HFFc6 (cell line): ENCODE data around the gene ERBB4. TPM values are rescaled to one million over a fixed set of nuclear protein-coding genes. Genes with fewer than 3 reads are reported as not detected.

ENCODE experiments used
- DNase-seq: peaks from one replicate; pipeline ENCODE4 v3.0.0-alpha.2; 2018
- H3K27ac Mint-ChIP-seq: 2 replicates; pipeline ENCODE4 v1.8.0; 2020; ENCODE audit warnings: mild to moderate bottlenecking, mixed read lengths
- H3K27me3 Mint-ChIP-seq: 2 replicates; pipeline ENCODE4 v1.8.0; 2021; ENCODE audit warnings: mild to moderate bottlenecking, moderate library complexity, mixed read lengths; ENCODE audit not compliant: insufficient read depth
- H3K36me3 Mint-ChIP-seq: 2 replicates; pipeline ENCODE4 v1.8.0; 2021; ENCODE audit warnings: low read depth, mixed read lengths
- H3K4me1 Mint-ChIP-seq: 2 replicates; pipeline ENCODE4 v1.8.0; 2020; ENCODE audit warnings: low read depth, mixed read lengths
- H3K4me3 Mint-ChIP-seq: 2 replicates; pipeline ENCODE4 v1.8.0; 2020; ENCODE audit warnings: mild to moderate bottlenecking, moderate library complexity, mixed read lengths
- H3K9me3 Mint-ChIP-seq: 2 replicates; pipeline ENCODE4 v1.8.0; 2020; ENCODE audit warnings: mild to moderate bottlenecking, mixed read lengths
- CTCF ChIP-seq: fragments of 200-600 bp; sonication (generic); IDR thresholded peaks from 2 replicates; pipeline ENCODE4 v1.5.0; 2021; ENCODE audit warnings: antibody characterized with exemption, mild to moderate bottlenecking
- total RNA-seq, 6 experiments: library from RNA; stranded (reverse); fragmentation: NEBNext Ultra II Directional; extraction: Animal tissue kit (Norgen Biotek cat#: 25700); gene quantifications; 2 replicates in 1 of 6; 3 replicates in 5 of 6; pipeline ENCODE4 v1.2.3, GENCODE V29; 2021

The ERBB4 gene
- total RNA-seq, 6 experiments from 2014 or later: not detected

DNA sequence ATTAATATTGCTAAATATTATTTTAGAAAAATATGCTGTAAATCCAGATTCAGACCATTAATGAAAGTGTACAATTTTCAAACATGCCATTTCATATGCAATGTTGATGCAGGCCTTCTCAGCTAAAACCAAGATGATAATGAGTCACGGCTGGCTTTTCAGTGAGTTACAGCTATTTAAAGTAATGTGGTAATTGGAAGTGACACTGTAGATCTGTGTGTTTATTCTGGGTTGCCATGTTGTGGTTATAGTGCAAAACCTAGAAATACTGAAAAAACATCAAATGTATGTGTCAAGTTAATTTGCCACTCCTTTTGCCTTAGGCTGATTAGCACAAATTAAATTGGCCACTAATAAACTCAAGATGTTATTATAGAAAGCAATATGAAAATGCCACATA, 506.6 kb downstream of the ERBB4 start:
- no peak overlapping the region for H3K27ac Mint-ChIP-seq
- H3K36me3 Mint-ChIP-seq: peaks cover 6% of the 10 kb centered on the region; the same call in 1 of the 2 replicates
- H3K4me3 Mint-ChIP-seq: no peak overlapping the region
- H3K9me3 Mint-ChIP-seq: no peaks in the 10 kb centered on the region
- peaks cover 10% of the 10 kb centered on the region for H3K27me3 Mint-ChIP-seq
- no peak for TF ChIP-seq CTCF
- peak; percentile 69 for DNase-seq
- peaks cover 28% of the 10 kb centered on the region for H3K4me1 Mint-ChIP-seq

GRCh38 chr2:212030709-212031108, 507.9 kb downstream of the ERBB4 start:
- Mint-ChIP-seq H3K36me3 (peaks cover 6% of the 10 kb centered on the region; the same call in 1 of the 2 replicates), H3K4me1 (peaks cover 28% of the 10 kb centered on the region), H3K9me3 (no peaks in the 10 kb centered on the region), H3K27ac (no peak overlapping the region), H3K27me3 (peaks cover 10% of the 10 kb centered on the region), H3K4me3 (no peak overlapping the region)
- TF ChIP-seq CTCF: no peak
- DNase-seq: no peak

DNA sequence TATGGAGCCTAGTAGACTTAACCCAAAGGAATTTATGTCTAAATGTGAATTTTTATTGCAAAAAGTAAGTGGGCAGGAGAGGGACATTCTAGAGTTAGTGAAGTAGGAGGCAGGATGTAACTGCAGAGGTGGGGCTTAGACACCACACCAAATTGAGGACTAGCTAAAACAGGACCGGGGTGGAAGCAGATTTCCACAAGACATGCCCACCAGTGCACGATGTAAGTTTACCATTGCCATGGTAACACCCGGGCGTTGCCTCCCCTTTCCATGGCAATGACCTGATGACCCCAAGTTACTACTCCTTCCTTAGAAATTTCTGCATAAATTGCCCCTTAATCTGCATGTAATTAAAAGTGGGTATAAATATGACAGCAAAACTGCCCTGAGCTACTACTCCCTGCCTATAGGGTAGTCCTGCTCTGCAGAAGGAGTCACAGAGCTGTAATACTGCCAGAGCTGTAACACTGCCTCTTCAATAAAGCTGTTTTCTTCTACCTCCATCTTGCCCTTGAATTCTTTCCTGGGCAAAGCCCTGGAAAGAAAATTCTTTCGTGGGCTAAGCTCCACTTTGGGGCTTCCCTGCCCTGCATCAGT, 509.7 kb downstream of the ERBB4 start:
- H3K27me3 Mint-ChIP-seq: peaks cover 10% of the 10 kb centered on the region

DNA sequence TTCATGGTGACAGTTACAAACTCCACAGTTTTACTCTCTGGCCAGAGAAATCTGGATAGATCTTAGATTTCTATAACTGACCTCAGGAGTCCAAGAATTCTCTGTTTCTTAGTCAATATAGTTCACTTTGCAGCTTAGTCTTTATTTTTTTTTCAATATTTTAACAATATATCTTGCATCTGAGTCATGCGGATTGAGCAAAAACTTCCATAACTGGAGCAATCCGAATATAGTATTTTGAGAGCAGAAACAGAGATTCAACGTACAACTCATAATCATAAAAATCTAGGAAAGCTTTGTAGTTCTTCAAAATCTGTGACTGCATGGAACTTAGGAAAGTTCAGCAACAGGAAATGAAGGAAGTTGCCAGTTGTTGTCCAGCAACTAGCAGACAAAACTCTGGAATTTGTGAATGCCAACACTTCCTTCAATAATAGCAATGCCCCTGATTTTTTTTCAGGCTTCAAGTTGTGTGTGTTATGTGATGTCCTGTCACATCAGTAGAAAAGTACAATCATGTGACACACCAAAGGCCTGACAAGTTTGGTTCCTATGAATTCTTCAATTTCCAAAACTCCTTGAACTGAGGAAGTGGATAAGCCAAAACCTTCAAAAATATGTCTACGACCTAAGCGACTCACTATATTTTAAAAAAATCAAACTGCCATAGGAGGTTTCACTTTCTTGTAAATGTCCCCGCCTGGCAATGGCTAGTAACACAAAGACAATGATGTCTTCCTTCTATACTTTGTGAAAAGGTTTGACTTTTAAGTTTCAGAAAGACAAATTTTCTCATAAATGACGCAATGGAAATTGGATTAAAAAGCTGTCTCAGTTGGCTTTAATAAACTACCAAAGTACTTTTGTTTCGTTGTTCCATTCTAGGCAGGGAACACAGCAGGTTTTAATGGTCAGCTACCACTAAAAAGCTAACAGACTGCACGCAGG, 510.6 kb downstream of the ERBB4 start:
- no peak for TF ChIP-seq CTCF
- no peak for DNase-seq
- Mint-ChIP-seq H3K4me3 (no peak overlapping the region), H3K27ac (no peak overlapping the region), H3K36me3 (peaks cover 6% of the 10 kb centered on the region; the same call in 1 of the 2 replicates), H3K4me1 (peaks cover 21% of the 10 kb centered on the region), H3K27me3 (peaks cover 10% of the 10 kb centered on the region), H3K9me3 (no peaks in the 10 kb centered on the region)

More for the DNA sequence above, 509.7 kb downstream of the ERBB4 start:
- TF ChIP-seq CTCF: no peak
- Mint-ChIP-seq H3K9me3 (no peaks in the 10 kb centered on the region), H3K4me1 (peaks cover 18% of the 10 kb centered on the region), H3K27ac (no peak overlapping the region), H3K4me3 (no peak overlapping the region), H3K36me3 (peaks cover 6% of the 10 kb centered on the region; the same call in 1 of the 2 replicates)
- DNase-seq: no peak

DNA sequence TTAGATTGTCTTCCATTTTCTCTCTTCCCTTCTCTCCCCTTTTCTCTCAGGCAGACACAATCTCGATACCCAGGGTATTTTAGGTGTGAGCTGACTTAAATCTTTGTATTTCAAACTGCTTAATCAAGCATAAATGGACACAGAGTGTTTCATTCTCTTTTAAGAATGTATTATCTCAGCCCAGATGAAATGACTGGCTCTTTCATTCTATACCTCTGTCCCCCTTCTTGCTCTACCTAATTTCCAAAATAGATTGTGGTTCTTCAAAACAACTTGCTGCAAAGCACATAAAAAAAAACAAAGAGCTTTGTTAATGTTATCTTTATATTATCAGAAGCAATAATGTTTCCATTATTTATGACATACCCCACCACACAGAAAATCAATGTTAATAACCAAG, 514.6 kb downstream of the ERBB4 start:
- Mint-ChIP-seq H3K4me3 (no peak overlapping the region), H3K9me3 (0 out of 2 replicates have a peak, but pooled peaks cover 3% of the 10 kb centered on the region), H3K4me1 (peaks cover 31% of the 10 kb centered on the region), H3K36me3 (peaks cover 4% of the 10 kb centered on the region; the same call in 1 of the 2 replicates), H3K27me3 (peaks cover 5% of the 10 kb centered on the region; the same call in 1 of the 2 replicates), H3K27ac (no peak overlapping the region)
- no peak for DNase-seq
- no peak for TF ChIP-seq CTCF
